Muscle layer of duodenum (tissue), 2 donors: ENCODE measurements around the gene RNF13.

Experiments used
- H3K27ac ChIP-seq: one replicate; pipeline ENCODE4 v1.7.0; 2013; ENCODE audit warnings: mild to moderate bottlenecking, low read length
- H3K27me3 ChIP-seq: one replicate; pipeline ENCODE4 v1.7.0; 2013; ENCODE audit warnings: low read depth, mild to moderate bottlenecking, control low read depth, low read length
- H3K36me3 ChIP-seq, 2 donors: one replicate each; pipeline ENCODE4 v1.7.0; 2013; ENCODE audit warnings: low read length in 2 of 2, control low read depth in 1 of 2, mild to moderate bottlenecking in 1 of 2; ENCODE audit not compliant: insufficient read depth in 2 of 2, control insufficient read depth in 1 of 2
- H3K4me1 ChIP-seq, 2 donors: one replicate each; pipeline ENCODE4 v1.7.0; 2013; ENCODE audit warnings: low read length in 2 of 2, mild to moderate bottlenecking in 2 of 2, control low read depth in 1 of 2, moderate library complexity in 1 of 2; ENCODE audit not compliant: insufficient read depth in 2 of 2, control insufficient read depth in 1 of 2
- H3K4me3 ChIP-seq, 2 donors: one replicate each; pipeline ENCODE4 v1.7.0; 2013; ENCODE audit warnings: low read length in 2 of 2, low read depth in 1 of 2, mild to moderate bottlenecking in 1 of 2
- H3K9me3 ChIP-seq, 2 donors: one replicate each; pipeline ENCODE4 v1.7.0; 2013; ENCODE audit warnings: low read length in 2 of 2, control low read depth in 1 of 2, mild to moderate bottlenecking in 1 of 2; ENCODE audit not compliant: control insufficient read depth in 1 of 2
- donor health status: healthy.

The RNF13 gene

DNA sequence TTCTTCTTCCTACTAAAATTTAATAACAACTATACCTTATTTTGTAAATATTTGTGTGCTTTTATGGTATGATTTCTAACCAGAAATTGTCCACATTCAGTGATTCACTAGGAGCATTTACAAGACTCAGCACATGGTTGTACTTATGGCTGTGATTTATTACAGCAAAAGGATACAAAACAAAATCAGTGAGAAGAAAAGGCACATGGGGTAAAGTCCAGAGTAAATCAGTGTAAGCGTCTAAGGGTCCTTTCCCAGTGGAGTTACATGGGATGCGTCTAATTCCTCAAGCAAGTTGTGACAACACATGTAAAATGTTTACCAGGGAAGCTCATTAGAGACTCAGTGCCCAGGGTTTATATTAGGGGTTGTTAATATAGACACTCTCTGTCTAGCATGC lies 31.1 kb downstream of the RNF13 start:
- Histone ChIP-seq H3K4me3 (no peak overlapping the region), H3K27me3 (no peaks in the 10 kb centered on the region), H3K4me1 (peaks cover 0 to 9% of the 10 kb centered on the region in 2 donors), H3K27ac (no peak overlapping the region), H3K9me3 (no peaks in the 10 kb centered on the region), H3K36me3 (peaks cover 0 to 14% of the 10 kb centered on the region in 2 donors)

DNA sequence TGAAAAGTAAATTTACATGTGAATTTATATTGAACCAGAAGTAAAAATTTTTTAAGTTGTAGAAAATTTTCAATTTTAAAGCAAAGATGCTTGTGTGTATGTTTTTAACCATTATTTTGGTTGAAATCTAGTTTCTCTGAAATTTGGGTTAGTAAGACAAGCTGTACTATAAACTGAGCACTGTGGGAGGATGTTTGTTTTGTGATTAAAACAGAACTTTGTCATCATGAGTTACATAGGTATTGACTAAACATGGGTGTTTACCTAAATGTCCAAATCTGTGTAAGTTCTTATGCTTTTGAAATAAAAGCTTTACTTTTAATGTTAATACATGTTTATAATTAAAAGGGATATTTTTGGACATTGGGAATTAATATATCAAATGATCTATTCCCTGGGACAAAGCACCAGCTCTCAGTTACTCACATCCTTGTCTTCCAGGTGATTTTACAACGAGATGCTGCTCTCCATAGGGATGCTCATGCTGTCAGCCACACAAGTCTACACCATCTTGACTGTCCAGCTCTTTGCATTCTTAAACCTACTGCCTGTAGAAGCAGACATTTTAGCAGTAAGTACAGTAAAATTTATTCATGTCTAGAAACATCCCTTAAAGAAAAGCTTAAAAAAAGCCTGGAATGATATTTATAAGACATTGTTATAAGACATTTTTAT lies 32.7 kb downstream of the RNF13 start:
- Histone ChIP-seq H3K36me3 (peaks cover 0 to 14% of the 10 kb centered on the region in 2 donors), H3K4me1 (peaks cover 0 to 9% of the 10 kb centered on the region in 2 donors), H3K27me3 (no peaks in the 10 kb centered on the region), H3K4me3 (no peak overlapping the region), H3K9me3 (no peaks in the 10 kb centered on the region), H3K27ac (no peak overlapping the region)

DNA sequence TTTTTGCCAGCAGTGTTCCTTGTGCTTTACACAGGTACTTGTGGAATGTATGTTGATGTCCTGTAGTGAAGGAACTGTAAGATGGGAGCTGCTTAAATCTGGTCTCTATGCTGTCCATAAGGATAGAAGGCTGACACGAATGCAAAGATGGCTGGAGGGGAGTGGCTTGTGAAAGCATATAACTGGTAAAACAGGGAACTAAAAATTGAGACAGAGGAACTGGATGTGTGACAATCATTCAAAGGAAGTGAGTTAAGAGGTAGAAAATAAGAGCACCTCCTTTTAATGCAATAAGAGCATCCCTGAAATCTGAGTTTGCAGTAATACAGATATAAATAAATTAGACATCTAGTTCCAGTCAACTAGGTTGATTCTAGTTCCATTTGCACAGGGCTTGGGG lies 35.2 kb downstream of the RNF13 start:
- Histone ChIP-seq H3K4me1 (peaks cover 0 to 9% of the 10 kb centered on the region in 2 donors), H3K27me3 (no peaks in the 10 kb centered on the region), H3K4me3 (no peak overlapping the region), H3K36me3 (peaks cover 0 to 23% of the 10 kb centered on the region in 2 donors), H3K27ac (no peak overlapping the region), H3K9me3 (no peaks in the 10 kb centered on the region)

DNA sequence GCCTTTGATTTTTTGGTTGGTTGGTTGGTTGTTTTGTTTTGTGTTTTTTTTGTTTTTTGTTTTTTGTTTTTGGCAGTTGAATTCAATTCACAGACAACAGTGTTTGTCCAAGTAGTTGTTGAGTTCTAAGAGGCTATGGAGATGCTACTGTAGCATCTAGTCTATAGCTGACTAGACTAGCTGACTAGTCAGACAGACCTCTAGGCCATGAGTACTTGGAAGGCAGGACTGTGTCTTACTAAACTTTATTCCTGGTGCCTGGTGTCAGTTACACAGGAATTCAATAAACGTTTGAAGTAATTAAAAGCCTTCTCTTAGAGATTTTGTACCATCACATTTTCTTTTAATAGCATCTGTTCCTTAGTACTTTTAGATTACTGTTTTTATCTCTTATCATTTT lies 35.7 kb downstream of the RNF13 start:
- H3K27me3 ChIP-seq: no peaks in the 10 kb centered on the region
- peaks cover 0 to 9% of the 10 kb centered on the region in 2 donors for H3K4me1 ChIP-seq
- peaks cover 0 to 23% of the 10 kb centered on the region in 2 donors for H3K36me3 ChIP-seq
- H3K27ac ChIP-seq: no peak overlapping the region
- no peak overlapping the region for H3K4me3 ChIP-seq
- no peaks in the 10 kb centered on the region for H3K9me3 ChIP-seq

DNA sequence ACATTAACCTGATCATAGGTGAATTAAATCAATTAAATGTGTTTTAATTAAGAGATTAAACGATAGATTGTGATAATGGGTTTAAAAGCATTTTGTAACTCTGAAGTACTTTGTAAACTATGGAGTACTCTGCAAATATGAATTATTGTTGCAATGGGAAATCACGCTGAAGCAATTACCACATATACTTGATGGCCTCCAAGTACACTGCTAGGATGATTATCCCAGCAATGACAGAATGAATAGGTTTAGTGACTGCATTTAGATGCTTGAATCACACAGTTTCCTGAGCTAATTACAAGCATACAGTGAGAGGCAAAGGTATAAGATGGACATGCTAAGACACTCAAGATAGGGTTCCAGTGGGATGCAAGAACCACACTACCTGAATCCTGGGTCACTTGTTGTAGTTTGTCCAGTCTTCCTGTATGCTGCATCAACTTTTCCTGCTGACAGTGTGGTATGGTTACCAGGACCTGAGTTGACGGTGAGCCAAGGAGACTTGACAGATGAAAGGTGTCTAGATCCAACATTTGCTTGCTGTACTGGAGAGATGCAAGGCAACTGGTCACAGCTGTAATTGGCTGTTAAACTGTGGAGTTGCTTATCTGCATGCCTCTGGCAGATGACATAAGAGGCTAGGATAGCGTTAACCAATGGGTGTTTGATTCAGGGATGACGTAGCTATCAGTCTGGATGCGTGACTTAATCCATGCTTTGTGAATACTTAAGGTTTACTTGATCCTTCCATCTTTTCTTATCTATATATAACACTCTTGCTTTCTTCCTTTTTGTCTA lies 38.0 kb downstream of the RNF13 start:
- Histone ChIP-seq H3K4me1 (no peaks in the 10 kb centered on the region), H3K4me3 (no peak overlapping the region), H3K27ac (no peak overlapping the region), H3K9me3 (no peaks in the 10 kb centered on the region), H3K27me3 (no peaks in the 10 kb centered on the region), H3K36me3 (peaks cover 4 to 34% of the 10 kb centered on the region in 2 donors)

DNA sequence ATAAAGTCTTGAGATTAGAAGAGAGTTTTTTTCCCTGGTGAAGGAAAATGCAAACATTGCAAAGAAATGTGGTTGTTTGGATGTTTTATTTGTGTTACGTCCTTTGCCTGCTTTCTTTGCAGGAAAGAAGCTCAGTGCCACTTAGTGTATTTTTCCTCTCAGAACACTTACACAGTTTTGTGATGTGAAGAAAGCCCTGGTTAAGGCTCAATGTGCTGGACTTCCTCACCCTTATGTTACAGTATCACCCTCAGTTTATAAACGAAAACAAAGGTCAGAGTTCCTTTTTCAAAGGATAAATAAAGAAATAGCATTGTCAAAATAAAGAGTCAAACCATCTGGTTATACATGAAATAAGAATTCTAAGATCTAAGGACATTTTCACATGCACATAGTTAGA lies 45.9 kb downstream of the RNF13 start:
- Histone ChIP-seq H3K27me3 (no peaks in the 10 kb centered on the region), H3K4me3 (no peak overlapping the region), H3K9me3 (no peaks in the 10 kb centered on the region), H3K27ac (no peak overlapping the region), H3K36me3 (peaks cover 4 to 10% of the 10 kb centered on the region in 2 donors), H3K4me1 (no peaks in the 10 kb centered on the region)

DNA sequence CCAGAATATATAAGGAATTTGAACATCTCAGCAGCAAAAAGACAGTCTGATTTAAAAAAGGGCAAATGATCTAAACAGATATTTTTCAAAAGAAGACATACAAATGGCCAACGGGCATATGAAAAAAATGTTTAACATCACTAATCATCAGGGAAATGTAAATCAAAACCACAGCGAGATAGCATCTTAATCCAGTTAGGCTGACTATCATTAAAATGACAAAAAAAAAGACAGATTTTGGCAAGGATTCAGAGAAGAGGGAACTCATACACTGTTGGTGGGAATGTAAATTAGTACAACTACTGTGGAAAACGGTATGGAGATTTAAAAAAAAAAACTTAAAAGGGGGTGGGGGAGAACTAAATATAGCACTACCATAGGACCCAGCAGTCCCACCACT lies 47.9 kb downstream of the RNF13 start:
- H3K27ac ChIP-seq: no peak overlapping the region
- no peaks in the 10 kb centered on the region for H3K27me3 ChIP-seq
- no peaks in the 10 kb centered on the region for H3K4me1 ChIP-seq
- H3K36me3 ChIP-seq: peaks cover 0 to 1% of the 10 kb centered on the region in 2 donors
- H3K9me3 ChIP-seq: no peaks in the 10 kb centered on the region
- H3K4me3 ChIP-seq: no peak overlapping the region

DNA sequence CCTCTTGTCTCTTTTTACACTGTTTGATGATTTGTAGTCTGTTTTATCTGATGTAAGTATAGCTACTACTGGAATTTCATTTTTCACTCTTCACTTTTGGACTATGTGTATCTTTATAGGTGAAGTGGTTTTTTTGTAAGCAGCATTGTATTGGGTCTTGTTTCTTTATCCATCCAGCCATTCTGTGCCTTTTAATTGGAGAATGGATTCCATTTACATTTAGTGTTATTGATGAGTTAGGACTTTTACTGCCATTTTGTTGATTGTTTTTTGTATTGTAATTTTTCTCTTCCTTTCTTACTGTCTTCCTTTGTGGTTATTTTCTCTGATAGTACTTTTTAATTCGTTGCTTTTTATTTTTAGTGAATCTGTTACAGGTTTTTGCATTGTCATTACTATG lies 54.5 kb downstream of the RNF13 start:
- no peak overlapping the region for H3K27ac ChIP-seq
- no peaks in the 10 kb centered on the region for H3K27me3 ChIP-seq
- peaks cover 8% of the 10 kb centered on the region in 2 donors for H3K36me3 ChIP-seq
- peaks cover 0 to 9% of the 10 kb centered on the region in 2 donors for H3K9me3 ChIP-seq
- no peaks in the 10 kb centered on the region for H3K4me1 ChIP-seq
- no peak overlapping the region for H3K4me3 ChIP-seq

DNA sequence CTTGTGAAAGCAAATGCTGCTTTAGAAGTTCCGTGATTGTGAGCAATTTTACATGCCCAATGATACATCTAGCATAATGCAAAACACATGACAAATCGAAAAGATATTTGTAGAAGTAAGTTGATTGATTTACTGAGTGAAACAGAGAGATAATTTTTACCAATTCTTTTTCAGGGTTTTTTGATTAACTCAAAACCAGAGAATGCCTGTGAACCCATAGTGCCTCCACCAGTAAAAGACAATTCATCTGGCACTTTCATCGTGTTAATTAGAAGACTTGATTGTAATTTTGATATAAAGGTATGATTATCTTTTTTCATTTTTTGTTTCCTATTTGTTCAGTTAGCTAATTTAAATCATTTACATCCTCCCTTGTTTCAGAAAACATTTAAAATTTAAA lies 58.8 kb downstream of the RNF13 start:
- Histone ChIP-seq H3K27ac (no peak overlapping the region), H3K4me1 (no peaks in the 10 kb centered on the region), H3K36me3 (peaks cover 10 to 16% of the 10 kb centered on the region in 2 donors), H3K4me3 (no peak overlapping the region), H3K27me3 (no peaks in the 10 kb centered on the region), H3K9me3 (peaks cover 0 to 9% of the 10 kb centered on the region in 2 donors)

DNA sequence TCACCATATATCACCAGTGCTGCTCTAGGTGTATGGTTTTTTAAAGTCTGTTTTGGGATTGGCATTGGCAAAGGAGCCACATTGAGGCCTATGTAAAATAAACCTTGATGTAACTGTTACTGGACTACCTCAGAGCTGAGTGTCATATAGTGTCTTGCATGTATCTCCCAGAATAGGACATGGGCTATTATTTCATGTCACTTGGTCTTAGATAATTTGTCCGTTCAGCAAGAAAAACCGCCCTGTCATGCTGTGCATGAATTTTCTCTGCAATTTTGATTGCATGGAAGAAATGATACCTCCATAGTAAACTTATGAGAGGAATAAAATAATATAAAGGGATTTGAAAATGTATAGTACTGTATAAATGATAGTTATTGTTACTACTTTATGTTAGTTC lies 59.6 kb downstream of the RNF13 start:
- no peak overlapping the region for H3K27ac ChIP-seq

DNA sequence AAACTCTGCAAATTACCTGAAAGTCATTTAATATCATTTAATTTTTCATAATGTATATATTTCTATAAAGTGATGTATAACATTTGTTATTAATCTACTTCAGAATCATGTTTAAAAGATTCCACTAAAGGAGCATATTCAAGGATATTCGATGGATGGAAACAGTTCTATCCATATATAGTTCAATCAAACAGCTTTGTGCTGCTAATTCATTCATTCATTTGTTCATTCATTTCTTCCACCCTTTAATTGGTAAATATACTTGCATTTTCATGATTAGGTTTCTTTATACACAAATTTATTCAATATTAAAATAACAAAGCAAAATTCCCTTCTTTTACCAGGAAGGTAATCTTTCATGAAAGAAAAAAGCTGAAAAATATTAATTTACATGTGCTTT lies 64.7 kb downstream of the RNF13 start:
- no peaks in the 10 kb centered on the region for H3K4me1 ChIP-seq
- no peaks in the 10 kb centered on the region for H3K27me3 ChIP-seq
- H3K4me3 ChIP-seq: no peak overlapping the region
- H3K36me3 ChIP-seq: peaks cover 1 to 8% of the 10 kb centered on the region in 2 donors
- H3K27ac ChIP-seq: no peak overlapping the region
- H3K9me3 ChIP-seq: no peaks in the 10 kb centered on the region

More for the DNA sequence above, 59.6 kb downstream of the RNF13 start:
- Histone ChIP-seq H3K4me3 (no peak overlapping the region), H3K27me3 (no peaks in the 10 kb centered on the region), H3K9me3 (peaks cover 0 to 6% of the 10 kb centered on the region in 2 donors), H3K4me1 (no peaks in the 10 kb centered on the region), H3K36me3 (peaks cover 10 to 16% of the 10 kb centered on the region in 2 donors)
